NCI-H2029 treated with DMSO at 0.1 percent for 48 hours (cell line): ENCODE data around the gene CEP120.

Source experiments
- DNase-seq: peaks from one replicate; lab custom pipeline; 2025; lab: John Stamatoyannopoulos, UW

Gene CEP120

DNA sequence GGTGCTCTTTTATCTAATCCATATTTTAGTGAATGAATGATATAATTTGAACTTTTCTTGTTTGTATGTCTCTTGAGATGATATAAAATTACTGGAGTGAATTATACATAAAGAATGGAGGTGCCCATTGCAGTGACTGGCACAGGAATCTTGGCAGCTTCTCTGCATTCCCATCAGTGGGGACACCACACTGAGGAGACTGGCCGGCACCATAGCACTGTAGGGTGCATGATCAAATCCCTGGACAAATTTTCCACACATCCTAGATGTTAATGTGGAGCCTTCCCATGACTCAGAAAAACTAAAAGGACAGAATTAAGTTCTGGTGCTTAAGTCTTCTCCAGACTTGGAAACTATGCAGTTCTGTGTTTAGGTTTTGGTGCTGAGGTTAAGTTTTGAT lies 124.1 kb downstream of the CEP120 start:
- DNase-seq: no peak

DNA sequence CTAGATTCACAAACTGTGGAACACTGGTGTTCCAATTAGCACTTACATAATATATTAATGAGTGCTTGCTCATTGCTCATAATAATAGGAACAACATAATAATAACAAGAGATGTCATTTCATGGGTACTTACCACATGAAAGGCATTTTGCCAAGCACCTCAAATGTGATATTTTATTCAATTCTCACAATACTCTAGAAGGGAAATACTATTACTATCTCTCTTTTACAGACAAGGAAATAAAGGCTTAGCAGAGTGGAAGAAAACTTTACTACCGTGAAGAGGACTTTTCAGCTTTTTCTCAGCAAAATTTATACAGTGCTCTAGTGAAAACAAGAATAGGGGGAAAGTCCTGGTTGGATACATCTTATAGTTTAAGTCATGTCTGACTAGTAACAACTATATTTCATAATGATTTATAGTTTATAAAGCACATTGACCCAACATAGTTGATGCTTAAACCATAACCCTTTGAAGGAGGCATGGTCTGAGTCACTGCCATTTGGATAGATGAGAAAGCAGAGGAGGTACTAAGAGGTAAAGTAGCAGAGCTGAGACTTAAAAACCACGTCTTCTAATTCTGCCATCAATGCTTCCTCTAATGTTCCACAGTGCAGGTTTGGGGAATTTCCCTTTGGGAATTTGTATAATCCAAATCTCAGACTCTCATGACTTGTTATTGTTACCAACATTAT lies 124.7 kb downstream of the CEP120 start:
- no peak for DNase-seq

DNA sequence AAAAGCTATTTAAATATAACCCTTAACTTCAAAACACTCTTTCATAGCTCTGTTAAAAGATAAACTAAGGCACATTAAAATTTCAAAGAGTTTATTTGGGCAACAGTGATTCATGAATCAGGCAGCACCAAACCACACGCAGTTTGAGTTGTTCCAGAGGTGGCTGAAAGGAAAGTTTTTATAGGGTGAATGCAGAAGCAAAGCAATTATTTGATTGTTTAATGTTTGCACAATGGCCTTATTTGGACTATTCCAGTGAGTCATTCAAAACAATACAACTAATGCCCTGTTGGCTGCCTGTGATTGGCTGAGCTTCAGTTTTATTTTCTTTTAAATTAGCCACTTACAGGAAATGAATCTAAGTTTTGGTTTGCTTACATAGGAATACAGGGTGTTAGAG lies 125.3 kb downstream of the CEP120 start:
- no peak for DNase-seq

DNA sequence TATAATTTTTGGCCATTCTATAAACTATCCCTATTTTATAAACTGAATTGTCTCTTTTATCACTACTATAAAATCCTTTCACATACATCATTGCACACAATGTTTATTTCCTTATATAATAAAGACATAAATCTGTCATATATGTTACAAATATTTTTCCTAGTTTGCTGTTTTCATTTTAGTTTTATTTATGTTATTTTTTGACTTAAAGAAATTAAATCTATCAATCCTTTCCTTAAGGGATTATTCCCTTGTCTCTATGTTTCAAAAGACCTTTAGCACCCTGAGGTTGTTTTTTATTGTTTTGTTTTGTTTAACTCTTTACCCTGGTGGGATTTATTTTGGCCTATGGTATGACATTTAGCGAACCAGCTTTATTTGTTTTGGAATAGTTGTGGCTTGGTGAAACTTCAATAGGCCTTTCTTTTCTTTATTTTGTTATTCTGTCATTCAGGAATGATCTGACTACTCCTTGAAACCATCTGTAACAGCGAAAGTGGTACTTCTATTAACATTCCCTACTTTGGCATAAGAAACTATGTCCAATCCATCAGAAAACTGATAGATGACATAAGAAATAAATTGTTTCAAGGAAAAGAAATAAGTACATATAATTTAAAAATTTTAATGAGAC lies 125.9 kb downstream of the CEP120 start:
- no peak for DNase-seq
